Stimulated activated CD8-positive, alpha-beta memory T cell treated with anti-CD3 and anti-CD28 coated beads, Interleukin-15, amount 100 ng/mL, for 24 hours (primary cell): ENCODE results near the gene ENSA.
A peak's percentile ranks its signal among the peaks of the same experiment; 100 is the strongest.
"Not testable (repeated sequence)": the region's sequence is repeated elsewhere in the genome, so short reads cannot be mapped to it uniquely, and the experiment has no call there.

Source experiments
- DNase-seq: peaks from one replicate; pipeline ENCODE4 v3.0.0-alpha.2; 2020; ENCODE audit warnings: low read depth

ENSA gene, protein sequence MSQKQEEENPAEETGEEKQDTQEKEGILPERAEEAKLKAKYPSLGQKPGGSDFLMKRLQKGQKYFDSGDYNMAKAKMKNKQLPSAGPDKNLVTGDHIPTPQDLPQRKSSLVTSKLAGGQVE

DNA sequence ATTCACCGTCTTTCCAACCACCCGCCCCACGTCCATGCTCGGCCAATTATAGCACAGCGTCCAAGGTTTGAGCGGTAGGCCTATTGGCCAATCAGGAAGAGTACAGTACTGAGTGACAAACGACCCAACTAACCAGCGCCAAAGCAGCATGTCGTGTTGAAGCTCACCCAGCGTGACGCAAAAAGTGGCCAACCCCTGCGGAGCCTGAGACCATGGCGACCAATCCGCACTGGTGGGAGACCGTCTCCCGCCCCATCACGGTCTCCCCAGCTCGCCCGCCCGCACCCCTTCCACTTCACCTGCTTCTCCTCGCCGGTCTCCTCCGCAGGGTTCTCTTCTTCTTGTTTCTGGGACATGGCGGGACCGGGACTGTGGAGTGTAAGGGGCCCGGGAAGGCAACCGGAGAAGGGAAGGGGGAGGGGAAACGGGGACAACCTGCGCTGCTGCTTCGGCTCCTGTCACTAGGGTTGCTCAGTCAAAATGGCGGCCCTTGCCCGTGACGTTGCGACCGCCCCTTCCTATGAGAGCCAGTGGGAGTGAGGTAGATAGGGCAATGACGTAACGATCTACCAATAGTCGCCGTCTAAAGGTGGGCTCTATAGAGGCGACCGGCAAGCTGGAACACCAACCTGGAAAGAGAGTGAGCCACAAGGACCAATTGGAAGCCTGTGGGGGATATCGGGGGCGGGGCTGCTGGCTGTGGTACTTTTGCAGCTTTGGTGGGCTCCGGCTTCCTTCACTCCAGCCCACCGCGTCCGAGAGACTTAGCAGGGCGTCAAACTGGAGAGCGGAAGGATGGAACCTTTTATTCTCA lies at the start of gene ENSA:
Gene ENSA, minus strand, starts transcription at position 498 of the 814 bp plus-strand sequence. Its CDS starts 142 bp downstream, at position 356.
- DNase-seq = peak; percentile 72

DNA sequence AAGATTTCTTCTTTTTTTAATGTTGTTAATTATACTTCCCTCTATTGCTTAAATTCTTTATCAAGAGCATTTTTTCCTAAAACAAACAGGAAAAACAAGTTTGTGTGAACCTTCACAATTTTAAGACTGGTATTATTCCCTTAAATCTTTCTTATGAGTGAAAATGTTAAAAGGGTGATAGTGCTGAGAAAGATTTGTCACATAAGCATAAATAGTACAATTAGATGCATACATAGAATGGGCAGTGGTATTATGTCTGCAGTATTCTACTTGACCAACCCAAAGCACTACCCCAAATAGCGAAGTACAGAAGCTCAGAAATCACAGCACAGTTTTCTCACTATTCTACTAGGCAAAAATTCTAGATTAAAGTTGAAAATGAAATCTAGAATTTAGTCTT lies 49.6 kb upstream of the ENSA start:
- no peak for DNase-seq

DNA sequence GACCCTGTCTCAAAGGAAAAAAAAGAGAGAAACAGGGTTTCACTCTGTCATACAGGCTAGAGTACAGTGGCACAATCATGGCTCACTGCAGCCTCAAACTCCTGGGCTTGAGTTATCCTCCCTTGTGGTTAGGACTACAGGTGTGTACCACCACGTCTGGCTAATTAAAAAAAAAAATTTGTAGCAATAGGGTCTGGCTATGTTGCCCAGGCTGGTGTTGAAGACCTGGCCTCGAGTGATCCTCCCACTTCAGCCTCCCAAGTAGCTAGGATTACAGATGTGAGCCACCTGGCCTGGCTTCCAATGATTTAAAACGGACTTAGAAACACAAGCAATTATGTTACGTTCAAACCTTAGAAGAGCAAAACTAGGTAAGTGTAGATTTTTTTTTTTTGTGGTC lies 45.5 kb upstream of the ENSA start:
- DNase-seq = no peak

DNA sequence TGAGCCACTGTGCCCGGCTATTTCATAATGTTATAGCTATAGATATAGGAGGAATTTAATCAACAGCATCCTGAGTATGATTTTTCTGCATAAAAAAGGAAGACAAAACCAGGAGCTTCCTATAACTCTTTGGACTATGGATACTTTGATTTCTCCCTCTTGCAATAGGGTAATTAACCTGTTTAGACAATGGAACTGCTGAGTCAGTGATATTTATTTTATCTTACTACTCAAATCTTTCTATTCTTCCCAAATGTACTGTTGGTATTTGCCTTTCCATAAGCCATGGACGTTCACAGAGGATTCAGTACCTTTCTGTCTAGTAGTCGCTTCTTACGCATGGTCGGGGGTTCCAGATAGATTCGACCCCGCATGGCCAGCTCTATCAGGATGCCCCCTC lies 33.9 kb upstream of the ENSA start:
- no peak for DNase-seq

DNA sequence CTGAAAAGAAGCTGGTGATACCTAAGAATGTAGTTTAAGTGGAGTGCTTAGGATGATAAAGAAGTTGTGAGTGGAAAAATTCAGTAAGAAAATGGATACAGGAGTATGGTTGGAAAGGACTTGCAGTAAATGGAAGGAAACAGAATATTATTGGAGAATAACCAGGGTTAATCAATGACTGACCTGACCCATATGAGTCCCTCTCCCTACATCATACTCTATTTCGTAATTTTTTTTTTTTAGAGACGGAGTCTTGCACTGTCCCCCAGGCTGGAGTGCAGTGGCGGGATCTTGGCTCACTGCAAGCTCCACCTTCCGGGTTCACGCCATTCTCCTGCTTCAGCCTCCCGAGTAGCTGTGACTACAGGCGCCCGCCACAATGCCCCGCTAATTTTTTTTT lies 33.4 kb upstream of the ENSA start:
- DNase-seq = no peak

DNA sequence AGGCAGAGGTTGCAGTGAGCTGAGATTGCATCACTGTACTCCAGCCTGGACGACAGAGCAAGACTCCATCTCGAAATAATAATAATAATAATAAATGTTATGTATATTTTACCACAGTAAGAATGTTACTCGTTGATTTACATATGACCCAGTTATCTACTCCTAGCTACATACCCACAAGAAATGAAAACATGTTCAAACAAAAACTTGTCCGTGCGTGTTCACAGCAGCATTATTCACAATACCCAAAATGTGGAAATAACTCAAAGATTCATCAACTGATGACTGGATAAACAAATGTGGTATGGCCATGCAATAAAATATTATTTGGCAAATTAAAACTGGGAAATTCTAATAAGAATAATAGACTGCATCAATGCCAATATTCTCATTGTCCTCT lies 31.7 kb upstream of the ENSA start:
- no peak for DNase-seq

DNA sequence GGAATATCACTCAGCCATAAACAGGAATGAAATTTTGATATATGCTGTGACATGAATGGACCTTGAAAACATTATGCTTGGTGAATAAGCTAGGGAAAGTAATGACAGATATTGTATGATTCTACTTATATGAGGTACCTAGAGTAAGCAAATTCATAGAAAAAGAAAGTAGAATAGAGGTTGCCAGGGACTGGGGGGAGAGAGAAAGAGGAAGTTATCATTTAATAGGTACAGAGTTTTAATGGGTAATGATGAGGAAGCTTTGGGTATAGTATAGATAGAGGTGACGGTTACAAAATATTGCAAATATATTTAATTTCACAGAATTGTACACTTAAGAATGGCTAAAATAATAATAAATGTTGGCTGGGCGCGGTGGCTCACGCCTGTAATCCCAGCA lies 31.2 kb upstream of the ENSA start:
- no peak for DNase-seq

DNA sequence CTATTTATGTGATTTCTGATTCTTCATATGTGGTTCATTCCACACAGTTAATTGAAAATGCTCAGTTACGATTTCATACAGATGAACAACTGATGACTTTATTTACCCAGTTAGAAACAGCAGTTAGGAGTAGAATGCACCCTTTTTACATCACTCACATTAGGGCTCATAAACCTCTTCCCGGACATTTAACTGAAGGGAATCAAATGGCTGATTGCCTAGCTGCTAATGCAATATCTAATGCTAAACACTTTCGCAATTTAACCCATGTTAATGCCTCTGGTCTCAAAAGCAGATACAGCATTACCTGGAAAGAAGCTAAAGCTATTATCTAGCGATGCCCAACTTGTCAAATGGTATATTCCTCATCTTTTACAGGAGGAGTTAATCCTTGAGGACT lies 27.7 kb upstream of the ENSA start:
- DNase-seq = not testable (repeated sequence)

DNA sequence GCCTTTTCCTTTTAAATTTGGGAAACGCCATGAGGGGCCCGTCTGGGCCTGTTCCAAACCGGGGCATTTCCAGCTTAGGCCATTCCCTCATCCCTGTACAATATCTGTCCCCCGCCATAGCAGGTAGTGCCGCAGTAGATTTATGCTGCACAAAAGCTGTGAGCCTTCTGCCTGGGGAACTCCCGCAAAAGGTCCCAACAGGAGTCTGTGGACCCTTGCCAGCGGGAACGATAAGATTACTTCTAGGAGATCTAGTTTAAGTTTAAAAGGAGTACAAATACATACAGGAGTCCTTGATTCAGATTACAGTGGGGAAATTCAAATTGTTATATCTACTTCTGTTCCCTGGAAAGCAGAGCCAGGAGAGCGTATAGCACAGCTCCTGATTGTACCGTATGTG lies 25.2 kb upstream of the ENSA start:
- DNase-seq = not testable (repeated sequence)

DNA sequence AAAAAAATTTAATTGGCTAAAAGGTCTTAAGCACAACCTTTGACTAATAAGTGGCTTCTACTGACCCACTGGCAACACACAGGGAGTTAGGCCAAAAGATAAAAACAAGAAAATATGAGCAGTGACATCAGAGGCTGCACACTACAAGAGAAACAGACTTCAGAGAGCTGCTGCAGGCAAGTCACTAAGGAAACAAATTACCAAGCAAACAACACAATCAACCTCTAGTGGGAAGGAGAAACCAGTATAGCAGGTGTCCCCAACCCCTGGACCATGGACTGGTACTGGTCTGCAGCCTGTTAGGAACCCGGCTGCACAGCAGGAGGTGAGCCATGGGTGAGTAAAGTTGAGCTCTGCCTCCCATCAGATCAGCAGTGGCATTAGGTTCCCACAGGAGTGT lies 20.8 kb upstream of the ENSA start:
- DNase-seq = no peak

DNA sequence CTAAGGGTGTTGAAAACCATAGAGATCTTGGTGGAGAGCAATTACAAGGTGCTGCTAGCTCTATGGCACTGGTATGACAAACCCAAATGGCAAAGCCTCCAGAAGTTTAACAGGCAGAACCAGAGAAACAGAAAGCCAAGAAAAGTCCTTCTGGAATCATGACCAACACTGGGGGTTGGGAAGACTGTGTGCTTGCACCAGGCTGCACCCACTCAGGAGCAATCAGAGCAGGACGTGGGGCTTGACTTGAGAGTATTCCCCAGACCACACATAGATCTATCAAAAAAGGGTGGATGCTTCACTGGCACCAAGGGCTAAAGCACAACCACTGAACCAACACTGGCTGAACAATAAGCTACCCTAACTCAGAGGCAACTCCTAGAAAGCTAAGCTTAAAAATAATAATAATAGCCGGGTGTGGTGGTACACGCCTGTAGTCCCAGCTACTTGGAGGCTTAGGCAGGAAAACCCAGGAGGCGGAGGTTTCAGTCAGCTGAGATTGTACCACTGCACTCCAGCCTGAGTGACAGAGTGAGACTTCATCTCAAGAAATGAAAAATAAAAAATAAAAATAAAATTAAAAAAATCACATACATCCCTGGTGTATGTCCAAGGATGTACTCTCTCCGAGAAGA lies 20.1 kb upstream of the ENSA start:
- no peak for DNase-seq

DNA sequence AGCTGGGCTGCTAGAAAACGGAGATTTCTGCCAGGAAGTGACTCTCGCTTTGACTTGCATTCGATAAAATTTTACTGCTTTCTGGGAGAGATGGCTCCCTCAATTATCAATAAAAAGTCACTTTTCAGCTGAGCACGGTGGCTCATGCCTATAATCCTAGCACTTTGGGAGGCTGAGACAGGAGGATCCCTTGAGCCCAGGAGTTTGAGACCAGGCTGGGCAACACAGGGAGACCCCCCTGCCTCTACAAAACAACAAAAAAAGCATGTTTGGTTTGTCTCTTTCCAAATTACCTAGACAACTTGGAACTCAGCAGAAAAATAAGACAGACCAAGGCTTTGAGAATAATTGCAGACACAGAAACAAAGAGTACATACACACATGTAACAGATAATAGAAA lies 12.9 kb upstream of the ENSA start:
- DNase-seq = no peak

DNA sequence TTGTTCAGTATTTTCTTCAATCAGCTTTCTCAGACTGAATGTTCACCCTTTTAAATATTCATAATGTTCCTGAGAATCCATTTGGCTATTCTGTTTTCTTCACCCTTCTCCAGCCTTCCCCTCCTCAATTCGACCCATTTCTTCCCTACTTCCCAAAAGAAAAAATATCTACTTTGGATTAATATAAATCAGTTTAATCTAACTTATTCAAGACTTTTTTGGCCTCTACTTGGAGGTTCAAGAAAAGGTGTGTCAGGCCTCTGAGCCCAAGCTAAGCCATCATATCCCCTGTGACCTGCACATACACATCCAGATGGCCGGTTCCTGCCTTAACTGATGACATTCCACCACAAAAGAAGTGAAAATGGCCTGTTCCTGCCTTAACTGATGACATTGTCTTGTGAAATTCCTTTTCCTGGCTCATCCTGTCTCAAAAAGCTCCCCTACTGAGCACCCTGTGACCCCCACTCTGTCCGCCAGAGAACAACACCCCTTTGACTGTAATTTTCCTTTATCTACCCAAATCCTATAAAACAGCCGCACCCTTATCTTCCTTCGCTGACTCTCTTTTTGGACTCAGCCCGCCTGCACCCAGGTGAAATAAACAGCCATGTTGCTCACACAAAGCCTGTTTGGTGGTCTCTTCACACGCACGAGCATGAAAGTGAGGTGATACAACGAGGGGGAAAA lies 11.9 kb upstream of the ENSA start:
- DNase-seq = not testable (repeated sequence)

DNA sequence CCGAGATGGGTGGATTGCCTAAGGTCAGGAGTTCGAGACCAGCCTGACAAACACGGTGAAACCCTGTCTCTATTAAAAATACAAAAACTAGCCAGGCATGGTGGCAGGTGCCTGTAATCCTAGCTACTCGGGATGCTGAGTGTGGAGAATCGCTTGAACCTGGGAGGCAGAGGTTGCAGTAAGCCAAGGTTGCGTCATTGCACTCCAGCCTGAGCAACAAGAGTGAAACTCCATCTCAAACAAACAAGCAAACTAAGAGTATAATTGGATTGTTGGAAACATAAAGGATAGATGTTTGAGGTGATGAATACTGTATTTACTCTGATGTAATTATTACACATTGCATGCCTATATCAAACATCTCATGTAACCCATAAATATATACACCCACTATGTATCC lies 9.0 kb upstream of the ENSA start:
- not testable (repeated sequence) for DNase-seq

DNA sequence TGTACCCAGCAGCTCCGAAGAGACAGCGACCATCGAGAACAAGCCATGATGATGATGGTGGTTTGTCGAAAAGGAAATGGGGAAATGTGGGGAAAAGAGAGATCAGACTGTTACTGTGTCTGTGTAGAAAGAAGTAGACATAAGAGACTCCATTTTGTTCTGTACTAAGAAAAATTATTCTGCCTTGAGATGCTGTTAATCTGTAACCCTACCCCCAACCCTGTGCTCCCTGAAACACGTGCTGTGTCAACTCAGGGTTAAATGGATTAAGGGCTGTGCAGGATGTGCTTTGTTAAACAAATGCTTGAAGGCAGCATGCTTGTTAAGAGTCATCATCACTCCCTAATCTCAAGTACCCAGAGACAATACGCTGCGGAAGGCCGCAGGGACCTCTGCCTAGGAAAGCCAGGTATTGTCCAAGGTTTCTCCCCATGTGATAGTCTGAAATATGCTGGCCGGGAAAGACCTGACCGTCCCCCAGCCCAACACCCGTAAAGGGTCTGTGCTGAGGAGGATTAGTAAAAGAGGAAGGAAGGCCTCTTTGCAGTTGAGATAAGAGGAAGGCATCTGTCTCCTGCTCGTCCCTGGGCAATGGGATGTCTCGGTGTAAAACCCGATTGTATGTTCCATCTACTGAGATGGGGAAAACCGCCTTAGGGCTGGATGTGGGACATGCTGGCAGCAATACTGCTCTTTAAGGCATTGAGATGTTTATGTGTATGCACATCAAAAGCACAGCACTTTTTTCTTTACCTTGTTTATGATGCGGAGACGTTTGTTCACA lies 5.6 kb upstream of the ENSA start:
- DNase-seq = not testable (repeated sequence)

DNA sequence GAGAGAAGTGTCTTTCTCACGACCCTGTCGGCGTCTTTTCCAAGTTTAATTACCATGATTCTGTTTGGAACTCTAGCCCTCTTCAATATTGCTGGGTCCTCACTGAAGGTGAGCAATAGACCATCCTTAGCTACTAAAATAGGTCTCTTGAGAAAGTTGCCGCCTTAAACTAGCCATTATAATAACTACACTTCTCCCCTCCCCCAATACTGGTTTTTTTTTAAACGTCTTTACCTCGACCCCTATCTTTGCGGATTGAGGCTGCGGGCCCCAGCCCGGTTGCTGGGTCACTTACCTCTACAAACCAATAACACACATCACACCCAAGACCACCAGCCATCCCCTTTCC lies 672 bp downstream of the ENSA start:
- no peak for DNase-seq

DNA sequence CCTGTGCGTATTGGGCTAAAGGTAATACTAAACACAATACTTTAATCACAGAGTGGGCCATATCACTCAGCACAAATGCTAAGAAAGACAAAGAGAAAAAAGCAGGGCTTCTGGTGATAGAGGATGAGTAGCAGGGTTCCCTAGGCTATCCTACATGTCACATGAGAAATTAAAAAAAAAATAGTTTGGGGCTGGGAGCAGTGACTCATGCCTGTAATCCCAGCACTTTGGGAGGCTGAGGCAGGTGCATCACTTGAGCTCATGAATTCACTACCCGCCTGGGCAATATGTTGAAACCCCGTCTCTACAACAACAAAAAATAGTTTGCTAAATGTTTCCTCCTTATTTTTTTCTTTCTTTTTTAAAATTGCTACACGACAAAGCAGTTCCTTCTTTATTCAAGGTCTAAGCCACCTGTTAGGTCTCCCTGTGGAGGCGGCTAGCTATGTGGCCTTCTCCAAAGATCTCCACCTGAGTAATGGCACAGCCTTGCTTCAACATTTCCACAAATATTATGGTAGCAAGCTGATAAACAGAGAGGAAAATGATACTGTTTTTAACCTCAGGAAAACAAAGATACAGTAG lies 1.5 kb downstream of the ENSA start:
- DNase-seq = no peak

DNA sequence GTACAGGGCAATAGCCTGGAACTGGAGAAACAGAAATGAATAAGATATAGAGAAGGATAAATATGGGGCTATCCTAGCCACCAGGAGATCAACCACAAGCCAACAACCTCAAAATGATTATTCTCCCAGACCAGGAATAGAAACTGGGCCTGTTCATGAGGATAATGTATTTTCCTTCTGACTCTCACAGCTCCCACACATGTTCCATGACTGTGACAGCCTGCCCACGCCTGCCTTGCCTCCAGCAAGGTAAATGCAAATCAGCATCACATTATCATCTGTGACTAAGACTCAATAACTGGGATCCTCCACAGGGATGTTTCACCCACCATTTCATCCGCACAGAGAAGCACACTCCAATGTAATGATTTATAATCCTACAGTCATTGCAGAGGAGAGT lies 3.3 kb downstream of the ENSA start:
- no peak for DNase-seq

DNA sequence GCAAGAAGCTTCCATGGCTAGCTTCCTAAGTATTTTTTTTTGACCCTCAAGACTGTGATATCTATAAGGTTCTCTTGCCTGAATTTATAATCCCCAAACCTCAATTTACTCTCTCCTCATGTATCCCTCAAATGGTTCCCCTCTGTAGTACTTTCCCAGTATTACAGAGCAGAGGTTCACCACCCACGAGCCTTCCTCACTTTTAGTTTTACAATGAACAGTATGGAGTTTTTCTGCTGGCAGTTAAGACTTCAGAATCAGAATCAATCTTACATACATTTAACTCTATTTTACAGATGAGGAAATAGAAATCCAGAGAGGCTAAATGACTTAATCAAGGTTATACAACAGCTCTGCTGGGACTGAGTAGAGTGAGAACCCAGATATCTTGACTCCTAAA lies 4.9 kb downstream of the ENSA start:
- DNase-seq = not testable (repeated sequence)

DNA sequence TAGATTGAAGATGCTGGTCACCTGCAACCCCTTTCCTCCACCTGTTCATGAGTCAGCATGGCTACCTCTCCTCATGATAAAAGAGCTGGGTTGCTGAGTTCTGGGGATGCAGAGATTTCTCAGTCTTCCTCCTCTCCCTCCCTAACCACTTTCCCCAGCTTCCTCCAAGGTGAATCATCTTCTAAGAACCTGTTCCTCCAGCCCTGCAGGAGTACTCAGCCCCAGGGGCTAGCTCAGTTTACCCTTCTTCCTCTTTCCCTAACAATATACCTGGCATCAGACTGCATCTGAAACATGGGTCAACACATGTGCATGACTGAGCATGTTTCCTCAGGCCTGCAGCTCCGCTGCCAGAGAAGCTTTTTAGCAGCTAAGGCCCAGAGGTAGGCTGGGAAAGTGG lies 5.3 kb downstream of the ENSA start:
- DNase-seq = not testable (repeated sequence)

DNA sequence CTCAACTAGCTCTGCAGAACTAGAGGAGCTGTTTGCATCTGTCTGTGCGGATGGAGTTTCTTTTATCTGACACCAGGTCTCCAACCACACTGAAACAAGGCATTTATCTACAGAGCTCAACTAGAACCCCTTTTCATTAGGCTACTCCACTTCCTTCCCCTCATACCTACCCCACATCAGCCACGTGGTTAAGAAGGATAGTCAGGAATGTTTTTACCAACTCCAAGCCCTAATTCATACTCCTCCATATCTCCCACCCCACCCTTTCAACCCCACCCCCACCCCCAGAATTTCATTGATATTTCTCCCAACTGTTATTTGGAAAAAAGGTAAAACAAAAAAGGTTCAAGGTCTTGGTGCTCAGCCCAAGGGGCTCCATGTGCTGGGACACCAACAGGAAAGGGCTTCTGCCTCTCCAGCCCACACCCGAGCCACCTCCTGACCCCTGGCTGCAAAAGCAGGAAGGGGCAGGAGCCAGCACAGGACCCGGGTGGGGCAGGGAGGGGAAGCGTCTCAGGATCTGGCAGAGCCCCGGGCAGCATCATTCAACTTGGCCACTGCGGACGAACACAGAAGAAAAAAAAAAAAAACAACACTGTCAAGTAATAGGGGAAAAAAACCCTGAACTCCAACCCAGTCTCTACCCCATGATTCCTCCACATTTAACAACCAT lies 7.0 kb downstream of the ENSA start:
- DNase-seq = no peak
